NCI-H69 (cell line): Measurements from ENCODE around the gene GALNT2.
A peak's percentile ranks its signal among the peaks of the same experiment; 100 is the strongest.

Experiments
- DNase-seq: peaks from one replicate; lab custom pipeline; 2025; lab: John Stamatoyannopoulos, UW

The GALNT2 gene

DNA sequence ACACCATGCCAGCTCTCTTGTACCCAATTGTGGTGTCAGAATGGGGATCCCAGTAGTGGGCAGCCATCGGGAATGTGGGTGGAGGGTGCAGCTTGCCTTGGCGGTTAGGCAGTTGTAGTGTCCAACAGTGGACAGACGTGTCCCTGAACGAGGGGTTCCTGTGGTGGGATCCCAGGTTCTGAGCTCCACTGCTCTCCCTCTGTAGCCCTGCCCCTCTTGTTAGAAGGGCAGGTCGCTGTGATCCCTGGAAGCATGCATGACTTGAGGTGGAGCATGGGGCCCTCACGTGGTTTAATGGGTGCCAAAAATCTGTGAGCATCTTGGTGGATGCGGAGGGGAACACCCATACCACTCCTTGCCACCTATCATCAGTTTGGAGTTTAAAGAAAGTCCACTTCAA, 4.3 kb downstream of the GALNT2 start:
- DNase-seq, result no peak

GRCh38 chr1:230072296-230072695, 5.3 kb downstream of the GALNT2 start:
- peak; percentile 45 for DNase-seq

- no peak for DNase-seq
Observed at GRCh38 chr1:230072866-230073265, 5.8 kb downstream of the GALNT2 start.

- DNase-seq, result no peak
Observed at GRCh38 chr1:230073371-230074035, 6.5 kb downstream of the GALNT2 start.

GRCh38 chr1:230074270-230074669, 7.2 kb downstream of the GALNT2 start:
- no peak for DNase-seq

- no peak for DNase-seq
Observed at GRCh38 chr1:230074762-230075161, 7.7 kb downstream of the GALNT2 start.

GRCh38 chr1:230076121-230076520, 9.1 kb downstream of the GALNT2 start:
- DNase-seq, result peak; percentile 9

- DNase-seq, result no peak
Observed at GRCh38 chr1:230077011-230077410, 10.0 kb downstream of the GALNT2 start.

DNA sequence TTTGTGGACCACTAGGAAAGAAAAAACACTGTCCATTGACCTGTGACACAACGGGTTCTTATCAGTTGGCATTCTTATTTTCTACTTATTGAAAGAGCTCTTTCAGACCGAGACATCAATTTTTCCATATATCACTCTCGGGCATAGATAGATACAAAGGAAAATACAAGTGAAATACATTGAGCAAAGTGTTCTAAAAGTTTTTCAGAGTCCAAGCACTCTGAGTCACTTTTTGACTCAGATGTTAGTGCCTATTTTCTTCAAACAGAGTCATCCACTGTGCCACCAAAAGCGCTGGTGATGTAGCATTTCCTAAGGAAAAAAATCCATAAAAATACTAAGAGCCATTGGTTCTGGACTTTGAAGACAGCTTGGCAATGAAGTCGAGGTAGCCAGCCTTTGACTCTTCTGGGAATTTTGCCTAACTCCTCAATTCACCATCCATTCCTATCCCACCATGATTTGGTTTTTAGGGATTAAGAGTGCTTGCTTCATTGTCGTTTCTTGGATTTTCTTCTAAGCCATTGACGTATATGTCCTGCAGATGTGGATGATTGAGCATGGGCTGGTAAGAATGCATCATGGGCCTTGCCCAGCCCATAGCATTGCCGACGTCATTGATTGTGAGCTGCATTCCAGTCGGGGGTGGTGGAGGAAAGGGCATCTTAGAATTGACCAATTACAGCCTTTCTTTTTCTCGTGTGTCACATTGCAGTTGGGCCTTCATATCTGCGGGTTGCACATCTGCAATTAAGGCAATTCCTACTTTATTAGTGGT, 10.6 kb downstream of the GALNT2 start:
- no peak for DNase-seq

- no peak for DNase-seq
Observed at GRCh38 chr1:230079199-230080024, 12.4 kb downstream of the GALNT2 start.

GRCh38 chr1:230080822-230081221, 13.8 kb downstream of the GALNT2 start:
- no peak for DNase-seq

- no peak for DNase-seq
Observed at GRCh38 chr1:230081751-230082150, 14.7 kb downstream of the GALNT2 start.

DNA sequence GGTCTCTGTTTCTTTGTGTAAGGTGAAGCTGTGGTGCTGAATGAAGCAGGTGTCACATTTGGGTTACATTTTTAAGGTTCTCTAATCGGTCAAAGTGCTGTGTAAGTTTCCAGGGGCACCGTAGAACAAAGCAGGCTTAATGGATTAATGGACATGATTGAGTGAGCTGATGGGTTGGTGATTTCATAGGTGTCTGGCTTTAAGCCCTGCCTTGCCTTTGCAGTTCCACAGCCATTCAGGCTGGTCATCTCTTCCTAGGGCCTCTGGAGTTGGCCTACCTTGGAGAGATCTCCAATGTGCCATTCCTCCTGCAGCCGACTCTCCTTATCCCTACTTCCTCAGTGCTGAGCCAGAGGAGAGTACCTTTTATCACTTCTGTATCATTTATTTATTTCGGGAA, 15.2 kb downstream of the GALNT2 start:
- DNase-seq, result no peak

GRCh38 chr1:230083053-230083452, 16.0 kb downstream of the GALNT2 start:
- DNase-seq, result no peak

DNA sequence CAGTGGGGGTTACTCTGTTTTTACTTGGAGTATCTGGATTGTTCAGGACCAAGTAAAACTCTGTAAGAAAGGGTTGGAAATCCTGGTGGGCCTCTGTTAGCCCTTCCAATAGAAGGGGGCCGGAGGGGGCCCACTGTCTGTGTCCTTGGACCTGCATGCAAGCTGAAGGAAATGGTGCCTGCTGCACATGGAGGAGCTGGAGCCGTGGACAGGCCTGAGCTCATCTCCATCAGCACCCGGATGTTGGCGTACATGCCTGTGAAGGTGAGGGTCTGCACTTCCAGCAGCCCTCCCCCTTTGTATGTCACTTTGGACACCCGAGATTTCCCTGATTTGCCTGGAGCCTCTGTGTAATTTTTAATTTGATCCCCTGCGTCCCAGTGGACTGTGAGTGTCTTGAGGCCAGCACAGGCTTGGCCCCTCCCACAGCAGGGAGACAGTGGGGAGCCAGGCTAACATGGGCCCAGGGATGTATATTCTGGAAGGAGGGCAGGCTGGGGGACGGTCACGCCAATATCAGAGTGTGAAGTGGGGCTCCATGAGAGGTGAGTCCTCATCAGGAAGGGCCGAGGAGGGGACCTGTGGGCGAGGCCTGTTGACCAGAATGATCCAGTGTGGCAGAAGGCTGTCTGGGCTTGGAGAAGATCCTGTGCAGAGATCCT, 16.8 kb downstream of the GALNT2 start:
- DNase-seq, result no peak

- no peak for DNase-seq
Observed at GRCh38 chr1:230084408-230085177, 17.6 kb downstream of the GALNT2 start.

DNA sequence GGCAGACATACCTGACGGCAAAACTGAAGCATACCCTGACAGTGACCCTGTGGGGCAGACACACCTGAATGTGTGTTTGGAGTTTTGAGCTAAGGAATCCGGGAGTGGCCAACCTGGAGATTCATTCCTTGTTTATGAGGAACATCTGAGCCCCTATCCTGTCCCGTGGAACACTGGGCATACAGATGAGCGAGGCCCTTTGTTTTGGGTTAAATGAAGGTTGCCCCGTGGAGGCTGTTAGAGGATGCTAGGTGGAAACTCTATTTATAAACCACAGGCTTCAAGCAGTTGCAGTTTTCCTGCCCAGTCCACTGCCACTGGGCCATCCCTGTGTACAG, 18.1 kb downstream of the GALNT2 start:
- no peak for DNase-seq

- DNase-seq, result no peak
Observed at GRCh38 chr1:230086151-230086550, 19.1 kb downstream of the GALNT2 start.

DNA sequence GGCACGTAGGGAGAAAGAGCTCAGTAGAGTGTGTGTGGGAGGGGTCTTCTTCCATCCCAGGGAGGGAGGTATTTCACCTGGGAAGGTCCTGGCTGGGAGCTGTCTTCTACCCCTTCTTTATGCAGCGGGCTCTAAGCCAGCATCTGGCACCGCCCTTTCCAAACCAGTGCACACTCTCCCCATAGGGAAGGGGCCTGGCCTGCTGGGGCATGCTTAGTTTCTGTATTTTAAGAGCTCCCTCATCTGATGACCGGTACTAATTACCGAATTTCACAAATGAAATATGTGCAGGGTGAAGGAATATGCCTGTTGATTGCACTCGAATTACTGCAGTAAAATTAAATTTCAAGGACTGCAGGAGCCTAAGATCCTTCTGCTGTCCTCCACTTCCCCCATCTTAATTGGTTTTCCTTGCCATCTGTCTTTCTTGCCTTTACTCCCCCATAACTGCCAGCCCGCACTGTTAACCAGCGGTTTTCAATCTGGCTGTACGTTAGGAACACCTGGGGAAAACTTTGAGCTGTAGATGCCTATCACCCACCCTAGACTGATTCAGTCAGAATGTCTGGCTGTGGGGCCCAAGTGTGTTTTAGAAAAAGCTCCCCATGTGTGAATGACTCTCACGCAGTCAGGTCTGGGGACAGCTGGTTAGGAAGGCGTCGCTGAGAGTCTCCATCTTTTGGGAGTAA, 20.1 kb downstream of the GALNT2 start:
- peak; percentile 80 for DNase-seq

DNA sequence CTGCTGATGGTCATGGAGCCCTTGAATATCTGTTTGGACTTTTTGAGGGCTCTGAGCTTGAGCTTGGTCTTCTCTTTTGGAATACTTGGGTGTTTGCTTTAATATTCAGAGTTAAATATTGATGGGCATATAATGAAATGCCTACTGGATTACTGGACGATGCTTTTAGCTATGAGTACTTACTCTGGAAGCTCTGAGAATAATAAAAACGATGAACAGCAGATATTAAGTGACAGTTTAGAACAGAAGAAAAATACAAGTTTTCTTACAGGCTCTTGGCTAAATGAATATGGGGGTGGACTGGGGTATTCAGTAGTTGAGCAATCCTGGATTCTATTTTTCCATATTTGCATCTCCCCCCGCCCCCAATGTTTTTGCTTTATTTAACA, 20.7 kb downstream of the GALNT2 start:
- no peak for DNase-seq

- no peak for DNase-seq
Observed at GRCh38 chr1:230090194-230090711, 23.2 kb downstream of the GALNT2 start.
